Kidney epithelial cell (primary cell): Measurements from ENCODE around the gene MYO1A. TPM values are rescaled to one million over a fixed set of nuclear protein-coding genes. Genes with fewer than 3 reads are reported as not detected.

Source experiments
- DNase-seq: peaks from one replicate; pipeline ENCODE4 v3.0.0-alpha.2; 2010; ENCODE audit warnings: low read depth
- H3K27me3 ChIP-seq: 2 replicates; pipeline ENCODE4 v1.6.0; 2011; ENCODE audit warnings: low read length; ENCODE audit not compliant: control insufficient read depth, insufficient read depth
- H3K36me3 ChIP-seq: 2 replicates; pipeline ENCODE4 v1.5.1; 2011; ENCODE audit warnings: low read length; ENCODE audit not compliant: control insufficient read depth, insufficient read depth
- H3K4me3 ChIP-seq: 2 replicates; pipeline ENCODE4 v1.5.1; 2011; ENCODE audit warnings: low read depth, mild to moderate bottlenecking, control low read depth, low read length
- total RNA-seq: library from RNA; depleted of rRNA; stranded (reverse); fragments of >200 nt; gene quantifications from 2 replicates; pipeline ENCODE4 v1.2.3, GENCODE V29; 2015
- TF ChIP-seq, protein P1 (sequence below): IDR thresholded peaks from 2 replicates; pipeline ENCODE4 v1.5.1; 2011; ENCODE audit warnings: mild to moderate bottlenecking, moderate library complexity, low read length, control low read depth, inconsistent platforms; ENCODE audit not compliant: insufficient read depth, poor library complexity, severe bottlenecking

The MYO1A gene
- total RNA-seq, 1 donor from 2014 or later, result not detected

DNA sequence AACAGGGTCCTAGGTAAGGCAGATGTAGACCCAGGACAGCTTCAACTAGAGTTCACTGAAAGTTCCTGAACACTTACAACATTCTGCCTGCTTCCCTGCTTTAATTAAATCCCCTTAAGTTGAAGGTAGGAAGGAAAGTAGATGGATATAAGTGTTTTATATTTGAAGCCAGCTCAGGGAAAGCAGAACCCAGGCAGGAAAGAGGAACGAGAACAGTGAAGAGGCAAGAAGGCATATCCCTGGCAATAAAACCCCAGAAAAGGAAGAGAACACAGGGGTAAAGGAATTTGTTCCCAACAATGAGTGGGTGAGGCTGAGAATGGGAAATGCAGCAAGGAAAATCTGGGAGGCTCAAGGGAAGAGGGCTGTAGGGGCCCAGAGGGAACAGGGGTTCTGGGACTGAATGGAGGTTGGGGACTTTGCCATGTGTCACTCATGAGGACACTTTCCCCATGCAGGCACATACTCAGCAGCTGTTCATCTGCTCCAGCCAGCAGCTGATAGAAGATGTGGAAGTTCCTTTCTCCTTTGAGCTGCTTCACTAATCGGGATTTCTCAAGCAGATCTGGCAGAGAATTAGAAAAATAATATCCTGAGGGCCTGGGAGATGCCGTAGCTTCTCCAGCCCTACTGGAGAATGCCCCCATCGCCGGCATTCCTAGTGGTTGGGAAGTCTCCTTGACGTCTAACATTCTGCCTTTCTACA is 3.7 kb downstream of the MYO1A start:
- TF ChIP-seq, protein P1, sequence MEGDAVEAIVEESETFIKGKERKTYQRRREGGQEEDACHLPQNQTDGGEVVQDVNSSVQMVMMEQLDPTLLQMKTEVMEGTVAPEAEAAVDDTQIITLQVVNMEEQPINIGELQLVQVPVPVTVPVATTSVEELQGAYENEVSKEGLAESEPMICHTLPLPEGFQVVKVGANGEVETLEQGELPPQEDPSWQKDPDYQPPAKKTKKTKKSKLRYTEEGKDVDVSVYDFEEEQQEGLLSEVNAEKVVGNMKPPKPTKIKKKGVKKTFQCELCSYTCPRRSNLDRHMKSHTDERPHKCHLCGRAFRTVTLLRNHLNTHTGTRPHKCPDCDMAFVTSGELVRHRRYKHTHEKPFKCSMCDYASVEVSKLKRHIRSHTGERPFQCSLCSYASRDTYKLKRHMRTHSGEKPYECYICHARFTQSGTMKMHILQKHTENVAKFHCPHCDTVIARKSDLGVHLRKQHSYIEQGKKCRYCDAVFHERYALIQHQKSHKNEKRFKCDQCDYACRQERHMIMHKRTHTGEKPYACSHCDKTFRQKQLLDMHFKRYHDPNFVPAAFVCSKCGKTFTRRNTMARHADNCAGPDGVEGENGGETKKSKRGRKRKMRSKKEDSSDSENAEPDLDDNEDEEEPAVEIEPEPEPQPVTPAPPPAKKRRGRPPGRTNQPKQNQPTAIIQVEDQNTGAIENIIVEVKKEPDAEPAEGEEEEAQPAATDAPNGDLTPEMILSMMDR, result no peak
- H3K36me3 ChIP-seq, result no peaks in the 10 kb centered on the region
- H3K27me3 ChIP-seq, result peaks cover 3% of the 10 kb centered on the region
- H3K4me3 ChIP-seq, result no peak overlapping the region
- no peak for DNase-seq

DNA sequence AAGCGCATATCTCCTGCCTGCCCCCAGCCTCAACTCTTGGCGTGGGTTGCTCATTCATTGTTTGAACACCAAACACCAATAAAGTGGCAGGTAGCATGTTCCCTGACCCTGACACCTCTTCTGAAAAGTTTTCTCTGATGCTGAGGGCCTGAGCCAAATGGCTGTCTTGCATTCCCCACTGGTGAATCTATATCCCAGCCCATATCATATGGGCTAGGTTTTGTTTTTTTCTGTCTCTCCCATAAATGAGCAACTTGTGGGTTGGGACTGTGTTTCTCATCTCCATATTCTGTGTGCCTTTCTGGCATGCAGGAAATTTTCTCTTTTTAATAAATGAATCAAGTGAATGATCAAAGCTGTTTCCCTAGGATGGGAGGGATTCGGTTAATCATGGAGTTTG is 5.0 kb downstream of the MYO1A start:
- H3K27me3 ChIP-seq, result peaks cover 6% of the 10 kb centered on the region

DNA sequence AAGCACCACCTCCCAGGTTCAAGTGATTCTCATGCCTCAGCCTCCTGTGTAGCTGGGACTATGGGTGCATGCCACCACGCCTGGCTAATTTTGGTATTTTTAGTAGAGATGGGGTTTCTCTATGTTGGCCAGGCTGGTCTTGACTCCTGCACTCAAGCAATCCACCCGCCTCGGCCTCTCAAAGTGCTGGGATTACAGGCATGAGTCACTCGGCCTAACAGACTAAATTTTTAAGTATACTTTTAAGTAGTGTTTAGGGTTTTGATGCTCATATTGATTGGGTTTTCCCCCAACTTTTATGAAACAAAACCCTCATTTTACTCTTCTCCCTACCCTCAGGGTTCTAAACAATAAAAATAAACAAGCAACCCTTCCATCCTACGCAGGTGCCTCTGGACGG is 5.5 kb downstream of the MYO1A start:
- TF ChIP-seq, protein P1, result no peak
- DNase-seq, result no peak
- no peaks in the 10 kb centered on the region for H3K36me3 ChIP-seq
- no peak overlapping the region for H3K4me3 ChIP-seq
- H3K27me3 ChIP-seq, result peaks cover 6% of the 10 kb centered on the region

More for the DNA sequence above, 5.0 kb downstream of the MYO1A start:
- Histone ChIP-seq H3K36me3 (no peaks in the 10 kb centered on the region), H3K4me3 (no peak overlapping the region)
- TF ChIP-seq, protein P1, result no peak
- DNase-seq, result no peak

DNA sequence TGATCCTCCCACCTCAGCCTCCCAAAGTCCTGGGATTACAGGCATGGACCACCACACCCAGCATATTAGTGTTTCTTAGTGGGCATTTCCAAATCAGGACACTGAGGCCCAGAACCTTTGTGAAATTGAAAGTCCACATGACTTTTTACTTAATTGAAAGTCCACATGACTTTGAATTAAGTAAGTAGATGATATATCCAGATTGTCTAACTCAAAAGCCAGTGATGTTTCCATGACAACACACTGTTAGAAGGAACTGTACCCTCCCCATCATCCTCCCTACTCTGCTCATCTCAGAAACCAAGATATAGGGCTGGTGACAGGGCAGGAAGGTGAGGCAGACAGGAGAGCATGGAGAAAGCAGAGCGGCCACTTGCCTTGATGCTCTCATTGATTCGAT is 7.2 kb downstream of the MYO1A start:
- H3K36me3 ChIP-seq, result no peaks in the 10 kb centered on the region
- H3K27me3 ChIP-seq, result peaks cover 6% of the 10 kb centered on the region
- TF ChIP-seq, protein P1, result no peak
- DNase-seq, result no peak
- no peak overlapping the region for H3K4me3 ChIP-seq

DNA sequence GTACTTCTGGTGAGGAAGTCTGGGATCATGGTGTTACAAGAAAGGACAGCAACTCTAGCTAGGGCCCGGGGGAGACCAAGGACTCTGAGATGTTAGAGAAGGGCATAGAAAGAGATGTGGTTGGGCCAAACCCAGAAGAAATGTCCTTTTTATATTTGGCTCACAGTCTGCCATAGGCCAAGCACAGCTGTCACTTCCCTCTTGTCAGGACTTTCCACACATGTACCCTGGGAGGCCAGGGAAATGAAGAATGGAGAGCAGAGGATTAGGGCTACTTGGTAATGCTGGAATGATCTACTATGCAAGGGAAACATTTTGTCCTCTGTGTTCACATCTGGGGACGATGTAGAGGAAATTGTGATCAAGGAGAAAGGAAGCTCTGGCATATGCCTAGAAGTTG is 9.2 kb downstream of the MYO1A start:
- TF ChIP-seq, protein P1, result no peak
- no peak for DNase-seq
- no peaks in the 10 kb centered on the region for H3K36me3 ChIP-seq
- H3K4me3 ChIP-seq, result no peak overlapping the region
- peaks cover 3% of the 10 kb centered on the region for H3K27me3 ChIP-seq

DNA sequence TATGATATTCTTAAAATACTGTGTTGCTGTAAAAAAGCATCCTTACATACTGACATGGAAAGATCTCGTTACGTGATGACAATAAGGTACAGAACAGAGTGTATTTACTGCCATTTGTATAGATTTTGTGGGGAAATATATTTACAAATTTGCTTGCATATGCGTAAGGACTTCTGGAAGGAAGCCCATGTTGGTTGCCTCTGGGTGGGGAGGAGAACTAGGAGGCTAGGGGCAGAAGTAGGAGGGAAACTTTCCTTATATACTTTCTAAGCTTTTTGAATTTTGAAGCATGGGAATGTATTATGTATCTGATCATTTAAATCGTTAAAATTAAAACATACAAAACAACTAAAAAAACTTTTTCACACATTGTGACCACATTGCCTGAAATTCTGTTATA is 9.7 kb downstream of the MYO1A start:
- H3K27me3 ChIP-seq, result peaks cover 3% of the 10 kb centered on the region
- no peaks in the 10 kb centered on the region for H3K36me3 ChIP-seq
- no peak overlapping the region for H3K4me3 ChIP-seq
- TF ChIP-seq, protein P1, result no peak
- DNase-seq, result no peak
